Measurements from ENCODE around the gene GALNT12. TPM values are rescaled to one million over a fixed set of nuclear protein-coding genes. Genes with fewer than 3 reads are reported as not detected.
A peak's percentile ranks its signal among the peaks of the same experiment; 100 is the strongest.

Gene GALNT12
- total RNA-seq, 1 donor from 2014 or later, result 4.6 TPM

GRCh38 chr9:98850851-98851729, 43.6 kb downstream of the GALNT12 start:
- H3K27me3 Mint-ChIP-seq (ENCODE audit: low read depth), result no peaks in the 10 kb centered on the region
- H3K4me1 Mint-ChIP-seq, result peaks cover 10% of the 10 kb centered on the region
- no peak for TF ChIP-seq CTCF (conservative IDR thresholded peaks at IDR 0.05)
- no peak for DNase-seq (ENCODE audit: low read depth, low spot score)
- H3K27ac Mint-ChIP-seq (ENCODE audit: unreplicated experiment), result peak overlapping the region; percentile 11
- no peak overlapping the region for H3K4me3 Mint-ChIP-seq
- H3K36me3 Mint-ChIP-seq (ENCODE audit: low read depth), result no peaks in the 10 kb centered on the region
- H3K9me3 Mint-ChIP-seq, result no peaks in the 10 kb centered on the region

- DNase-seq (ENCODE audit: low read depth, low spot score), result no peak
- Mint-ChIP-seq H3K9me3 (no peaks in the 10 kb centered on the region), H3K4me3 (no peak overlapping the region), H3K4me1 (peaks cover 10% of the 10 kb centered on the region), H3K27ac (ENCODE audit: unreplicated experiment) (peak overlapping the region; percentile 11), H3K36me3 (ENCODE audit: low read depth) (no peaks in the 10 kb centered on the region), H3K27me3 (ENCODE audit: low read depth) (no peaks in the 10 kb centered on the region)
- no peak for TF ChIP-seq CTCF (conservative IDR thresholded peaks at IDR 0.05)
Measured at GRCh38 chr9:98851730-98852459, 44.4 kb downstream of the GALNT12 start.

GRCh38 chr9:98852460-98852734, 44.9 kb downstream of the GALNT12 start:
- H3K4me3 Mint-ChIP-seq, result no peak overlapping the region
- no peak overlapping the region for H3K27ac Mint-ChIP-seq (ENCODE audit: unreplicated experiment)
- H3K9me3 Mint-ChIP-seq, result no peaks in the 10 kb centered on the region
- H3K27me3 Mint-ChIP-seq (ENCODE audit: low read depth), result no peaks in the 10 kb centered on the region
- no peak for TF ChIP-seq CTCF (conservative IDR thresholded peaks at IDR 0.05)
- no peak for DNase-seq (ENCODE audit: low read depth, low spot score)
- H3K4me1 Mint-ChIP-seq, result peaks cover 10% of the 10 kb centered on the region
- H3K36me3 Mint-ChIP-seq (ENCODE audit: low read depth), result no peaks in the 10 kb centered on the region

- DNase-seq (ENCODE audit: low read depth, low spot score), result no peak
- peaks cover 10% of the 10 kb centered on the region for H3K4me1 Mint-ChIP-seq
- no peaks in the 10 kb centered on the region for H3K36me3 Mint-ChIP-seq (ENCODE audit: low read depth)
- no peaks in the 10 kb centered on the region for H3K27me3 Mint-ChIP-seq (ENCODE audit: low read depth)
- no peaks in the 10 kb centered on the region for H3K9me3 Mint-ChIP-seq
- H3K27ac Mint-ChIP-seq (ENCODE audit: unreplicated experiment), result no peak overlapping the region
- no peak for TF ChIP-seq CTCF (conservative IDR thresholded peaks at IDR 0.05)
- no peak overlapping the region for H3K4me3 Mint-ChIP-seq
Measured at GRCh38 chr9:98852961-98853360, 45.5 kb downstream of the GALNT12 start.

GRCh38 chr9:98854266-98854665, 46.8 kb downstream of the GALNT12 start:
- no peaks in the 10 kb centered on the region for H3K36me3 Mint-ChIP-seq (ENCODE audit: low read depth)
- TF ChIP-seq CTCF (conservative IDR thresholded peaks at IDR 0.05), result no peak
- DNase-seq (ENCODE audit: low read depth, low spot score), result no peak
- H3K27ac Mint-ChIP-seq (ENCODE audit: unreplicated experiment), result no peak overlapping the region
- no peaks in the 10 kb centered on the region for H3K27me3 Mint-ChIP-seq (ENCODE audit: low read depth)
- no peaks in the 10 kb centered on the region for H3K9me3 Mint-ChIP-seq
- H3K4me3 Mint-ChIP-seq, result no peak overlapping the region
- no peaks in the 10 kb centered on the region for H3K4me1 Mint-ChIP-seq

Measured in neural crest cell (in vitro differentiated cells).